ENCODE measurements around the gene PRSS36.

DNA sequence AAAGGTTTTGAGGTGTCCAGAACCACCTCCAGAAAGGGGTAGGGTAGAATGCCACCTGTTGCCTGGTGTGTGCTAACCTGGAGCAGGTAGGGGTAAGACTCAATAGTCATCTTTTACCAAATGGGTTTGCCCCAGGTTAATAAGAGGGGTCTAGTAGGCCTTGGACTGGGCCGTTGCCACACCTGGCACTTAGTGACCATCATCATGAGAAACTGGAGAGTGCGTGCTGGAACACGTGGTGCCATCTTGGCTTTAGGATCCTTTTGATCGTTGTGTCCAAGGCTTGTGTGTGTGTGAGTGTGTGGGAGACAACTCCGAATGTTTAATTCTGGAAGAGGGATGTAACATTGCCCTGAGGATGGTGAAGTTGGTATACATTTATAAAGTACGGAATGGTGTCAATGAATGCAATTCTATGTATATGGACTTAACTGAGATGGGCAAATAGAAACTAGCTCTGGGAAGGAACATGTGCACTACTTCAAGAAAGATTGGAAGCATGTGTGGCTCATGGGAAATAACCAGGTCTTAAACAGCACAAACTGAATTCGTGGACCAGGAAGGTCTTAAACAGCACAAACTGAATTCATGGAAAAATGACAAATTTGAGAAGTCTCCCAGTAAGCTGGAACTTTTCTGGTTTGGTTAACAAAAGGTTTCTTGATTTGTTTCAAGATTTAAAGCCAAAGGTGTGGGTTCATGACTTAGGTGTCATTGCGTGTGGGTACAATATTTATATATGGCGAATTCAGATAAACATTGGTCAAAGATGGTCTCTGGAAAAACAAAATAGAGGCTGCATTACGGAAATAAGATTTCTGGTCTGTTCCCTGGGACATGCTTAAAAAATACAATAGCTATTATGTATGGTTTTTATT lies 37.3 kb upstream of the PRSS36 start:
- TF ChIP-seq ZNF384 (IDR thresholded peaks at IDR 0.05), result no peak
- no peak for TF ChIP-seq FOXM1 (IDR thresholded peaks at IDR 0.05; ENCODE audit: borderline replicate concordance)
